ENCODE data around the gene HS3ST5. TPM values are rescaled to one million over a fixed set of nuclear protein-coding genes. Genes with fewer than 3 reads are reported as not detected.

HS3ST5 gene
- total and polyA plus RNA-seq, 2 donors (not counting 1 experiment from before 2014, with no cell fraction given) = under 0.01 TPM; not detected in 1

DNA sequence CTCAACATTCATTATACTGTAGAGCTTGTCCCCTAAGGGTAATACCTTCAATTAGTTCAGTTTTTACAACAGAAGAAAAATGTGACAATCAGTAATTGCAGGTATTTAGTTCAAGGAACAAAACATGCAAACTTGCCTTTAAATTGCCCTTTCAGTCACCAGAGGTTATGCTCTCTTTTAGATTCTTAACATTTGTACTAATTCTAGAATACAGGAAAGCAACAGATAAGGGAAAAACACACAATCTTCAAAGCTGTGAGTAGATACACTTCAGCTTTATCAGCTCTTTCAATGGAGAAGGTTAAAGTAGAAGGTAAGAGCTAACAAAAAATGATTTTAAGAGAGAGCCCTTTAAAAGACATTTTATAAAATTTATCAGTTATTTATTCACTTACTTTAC lies 173.1 kb downstream of the HS3ST5 start:
- no peak overlapping the region for H3K4me2 ChIP-seq (ENCODE audit: extremely low read depth, insufficient read depth, low read length)
- H3K27ac ChIP-seq (ENCODE audit: insufficient read depth, low read length) = no peak overlapping the region
- no peaks in the 10 kb centered on the region for H3K79me2 ChIP-seq (ENCODE audit: control insufficient read depth, insufficient read depth, low read length)
- H4K20me1 ChIP-seq (ENCODE audit: control insufficient read depth, extremely low read depth, insufficient read depth, low read length) = no peaks in the 10 kb centered on the region
- H2AFZ ChIP-seq (ENCODE audit: low read length) = no peak overlapping the region
- no peak overlapping the region for H3K9ac ChIP-seq (ENCODE audit: insufficient read depth, low read length)
- H3K4me1 ChIP-seq (ENCODE audit: control insufficient read depth, extremely low read depth, insufficient read depth, low read length) = no peaks in the 10 kb centered on the region
- no peaks in the 10 kb centered on the region for H3K27me3 ChIP-seq (ENCODE audit: control insufficient read depth, insufficient read depth, low read length)
- TF ChIP-seq EZH2 (IDR thresholded peaks at IDR 0.05; ENCODE audit: low read length, missing control alignments) = no peak
- TF ChIP-seq, protein P1, sequence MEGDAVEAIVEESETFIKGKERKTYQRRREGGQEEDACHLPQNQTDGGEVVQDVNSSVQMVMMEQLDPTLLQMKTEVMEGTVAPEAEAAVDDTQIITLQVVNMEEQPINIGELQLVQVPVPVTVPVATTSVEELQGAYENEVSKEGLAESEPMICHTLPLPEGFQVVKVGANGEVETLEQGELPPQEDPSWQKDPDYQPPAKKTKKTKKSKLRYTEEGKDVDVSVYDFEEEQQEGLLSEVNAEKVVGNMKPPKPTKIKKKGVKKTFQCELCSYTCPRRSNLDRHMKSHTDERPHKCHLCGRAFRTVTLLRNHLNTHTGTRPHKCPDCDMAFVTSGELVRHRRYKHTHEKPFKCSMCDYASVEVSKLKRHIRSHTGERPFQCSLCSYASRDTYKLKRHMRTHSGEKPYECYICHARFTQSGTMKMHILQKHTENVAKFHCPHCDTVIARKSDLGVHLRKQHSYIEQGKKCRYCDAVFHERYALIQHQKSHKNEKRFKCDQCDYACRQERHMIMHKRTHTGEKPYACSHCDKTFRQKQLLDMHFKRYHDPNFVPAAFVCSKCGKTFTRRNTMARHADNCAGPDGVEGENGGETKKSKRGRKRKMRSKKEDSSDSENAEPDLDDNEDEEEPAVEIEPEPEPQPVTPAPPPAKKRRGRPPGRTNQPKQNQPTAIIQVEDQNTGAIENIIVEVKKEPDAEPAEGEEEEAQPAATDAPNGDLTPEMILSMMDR (conservative IDR thresholded peaks at IDR 0.05 in 1 of 2, IDR thresholded peaks at IDR 0.05 in 1 of 2; ENCODE audit: low read depth in 1 of 2, low read length in 2 of 2) = no peak
- no peak for DNase-seq (ENCODE audit: low read depth in 2 of 2)
- H3K4me3 ChIP-seq (replicated peaks in 1 of 4; ENCODE audit: control extremely low read depth in 1 of 4, insufficient read depth in 1 of 4, low read depth in 3 of 4, low read length in 4 of 4) = no peak overlapping the region
- no peaks in the 10 kb centered on the region for H3K36me3 ChIP-seq (ENCODE audit: control insufficient read depth, insufficient read depth, low read length)
- no peaks in the 10 kb centered on the region for H3K9me3 ChIP-seq (ENCODE audit: control insufficient read depth, insufficient read depth, low read depth, low read length)

DNA sequence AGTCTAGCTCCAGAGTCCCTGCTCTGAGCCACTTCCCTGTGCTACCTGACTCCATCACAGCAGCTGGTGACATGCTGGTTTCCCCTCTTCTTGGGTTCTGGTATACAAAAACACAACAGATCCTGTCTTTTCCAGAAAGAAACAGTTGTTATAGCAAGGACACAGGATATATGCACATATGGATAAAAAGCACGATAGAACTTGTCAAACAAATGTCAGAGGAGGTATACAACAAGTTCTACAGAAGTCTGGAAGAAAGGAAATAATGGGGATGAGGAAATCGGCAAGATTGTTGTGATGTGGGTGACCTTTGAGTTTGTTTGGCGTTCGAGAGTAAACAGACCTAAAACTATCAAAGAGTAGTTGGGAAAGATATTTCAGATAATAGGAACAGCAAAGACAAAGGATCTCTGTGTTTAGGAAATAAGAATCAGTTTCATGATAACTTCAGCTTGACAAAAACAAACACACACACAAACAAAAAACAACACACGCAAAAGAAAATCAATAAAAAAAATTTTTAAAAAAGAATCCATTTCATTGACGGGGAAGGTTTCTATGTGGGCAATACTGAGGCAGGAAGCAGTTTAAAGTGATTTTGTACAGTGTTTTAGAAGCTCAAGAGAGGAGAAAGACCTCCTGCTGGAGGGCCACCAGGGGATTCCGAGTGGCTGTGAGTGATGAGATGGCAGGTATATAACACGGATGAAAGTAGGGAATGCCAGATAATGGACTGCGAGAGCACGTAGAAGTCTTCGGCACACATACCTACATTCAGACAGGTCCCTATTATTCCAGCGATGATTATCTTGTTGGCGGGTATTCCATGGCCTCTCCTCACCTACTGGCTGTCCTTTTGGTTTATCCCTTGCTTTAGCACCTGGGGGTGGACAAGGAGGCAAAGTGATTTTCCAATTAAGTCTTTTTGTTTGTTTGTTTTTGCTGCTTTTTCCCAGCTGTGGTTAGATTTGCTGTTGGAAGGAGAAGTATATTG lies 174.9 kb downstream of the HS3ST5 start:
- Histone ChIP-seq H4K20me1 (ENCODE audit: control insufficient read depth, extremely low read depth, insufficient read depth, low read length) (no peaks in the 10 kb centered on the region), H3K4me2 (ENCODE audit: extremely low read depth, insufficient read depth, low read length) (no peak overlapping the region), H3K9ac (ENCODE audit: insufficient read depth, low read length) (no peak overlapping the region), H3K79me2 (ENCODE audit: control insufficient read depth, insufficient read depth, low read length) (no peaks in the 10 kb centered on the region), H3K4me3 (replicated peaks in 1 of 4; ENCODE audit: control extremely low read depth in 1 of 4, insufficient read depth in 1 of 4, low read depth in 3 of 4, low read length in 4 of 4) (no peak overlapping the region), H3K36me3 (ENCODE audit: control insufficient read depth, insufficient read depth, low read length) (no peaks in the 10 kb centered on the region), H3K4me1 (ENCODE audit: control insufficient read depth, extremely low read depth, insufficient read depth, low read length) (no peaks in the 10 kb centered on the region), H3K9me3 (ENCODE audit: control insufficient read depth, insufficient read depth, low read depth, low read length) (no peaks in the 10 kb centered on the region), H3K27ac (ENCODE audit: insufficient read depth, low read length) (no peak overlapping the region), H3K27me3 (ENCODE audit: control insufficient read depth, insufficient read depth, low read length) (no peaks in the 10 kb centered on the region), H2AFZ (ENCODE audit: low read length) (no peak overlapping the region)
- DNase-seq (ENCODE audit: low read depth in 2 of 2) = no peak
- TF ChIP-seq, protein P1 (conservative IDR thresholded peaks at IDR 0.05 in 1 of 2, IDR thresholded peaks at IDR 0.05 in 1 of 2; ENCODE audit: low read depth in 1 of 2, low read length in 2 of 2) = no peak
- TF ChIP-seq EZH2 (IDR thresholded peaks at IDR 0.05; ENCODE audit: low read length, missing control alignments) = no peak

DNA sequence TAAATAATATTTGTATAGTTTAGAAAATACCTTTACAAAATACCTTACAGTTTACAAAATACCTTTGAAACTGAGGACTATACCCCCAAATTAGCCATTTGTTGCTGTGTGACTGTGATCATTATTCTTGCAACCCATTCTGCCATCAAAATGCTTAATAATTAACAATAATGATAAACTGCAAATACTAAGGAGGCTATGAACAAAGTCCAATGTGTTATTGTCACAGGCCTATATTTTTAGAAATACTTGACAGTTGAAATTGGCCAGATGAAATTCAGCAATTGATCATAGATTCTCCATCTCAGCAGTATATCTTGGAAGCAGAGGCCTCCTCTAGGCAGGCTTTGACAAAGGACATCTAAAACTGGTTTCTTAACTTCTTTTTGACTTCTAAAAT lies 178.6 kb downstream of the HS3ST5 start:
- TF ChIP-seq, protein P1 (conservative IDR thresholded peaks at IDR 0.05 in 1 of 2, IDR thresholded peaks at IDR 0.05 in 1 of 2; ENCODE audit: low read depth in 1 of 2, low read length in 2 of 2) = no peak
- TF ChIP-seq EZH2 (IDR thresholded peaks at IDR 0.05; ENCODE audit: low read length, missing control alignments) = no peak
- Histone ChIP-seq H4K20me1 (ENCODE audit: control insufficient read depth, extremely low read depth, insufficient read depth, low read length) (no peaks in the 10 kb centered on the region), H3K36me3 (ENCODE audit: control insufficient read depth, insufficient read depth, low read length) (no peaks in the 10 kb centered on the region), H3K4me2 (ENCODE audit: extremely low read depth, insufficient read depth, low read length) (no peak overlapping the region), H3K4me1 (ENCODE audit: control insufficient read depth, extremely low read depth, insufficient read depth, low read length) (no peaks in the 10 kb centered on the region), H2AFZ (ENCODE audit: low read length) (no peak overlapping the region), H3K9me3 (ENCODE audit: control insufficient read depth, insufficient read depth, low read depth, low read length) (no peaks in the 10 kb centered on the region), H3K27ac (ENCODE audit: insufficient read depth, low read length) (no peak overlapping the region), H3K9ac (ENCODE audit: insufficient read depth, low read length) (no peak overlapping the region), H3K79me2 (ENCODE audit: control insufficient read depth, insufficient read depth, low read length) (no peaks in the 10 kb centered on the region), H3K4me3 (replicated peaks in 1 of 4; ENCODE audit: control extremely low read depth in 1 of 4, insufficient read depth in 1 of 4, low read depth in 3 of 4, low read length in 4 of 4) (no peak overlapping the region), H3K27me3 (ENCODE audit: control insufficient read depth, insufficient read depth, low read length) (no peaks in the 10 kb centered on the region)
- DNase-seq (ENCODE audit: low read depth in 2 of 2) = no peak

All from fibroblast of lung (primary cell).